ENCODE results near the gene WNT7A. TPM values are rescaled to one million over a fixed set of nuclear protein-coding genes. Genes with fewer than 3 reads are reported as not detected.

WNT7A gene
- total and polyA plus RNA-seq, 5 donors = not detected

DNA sequence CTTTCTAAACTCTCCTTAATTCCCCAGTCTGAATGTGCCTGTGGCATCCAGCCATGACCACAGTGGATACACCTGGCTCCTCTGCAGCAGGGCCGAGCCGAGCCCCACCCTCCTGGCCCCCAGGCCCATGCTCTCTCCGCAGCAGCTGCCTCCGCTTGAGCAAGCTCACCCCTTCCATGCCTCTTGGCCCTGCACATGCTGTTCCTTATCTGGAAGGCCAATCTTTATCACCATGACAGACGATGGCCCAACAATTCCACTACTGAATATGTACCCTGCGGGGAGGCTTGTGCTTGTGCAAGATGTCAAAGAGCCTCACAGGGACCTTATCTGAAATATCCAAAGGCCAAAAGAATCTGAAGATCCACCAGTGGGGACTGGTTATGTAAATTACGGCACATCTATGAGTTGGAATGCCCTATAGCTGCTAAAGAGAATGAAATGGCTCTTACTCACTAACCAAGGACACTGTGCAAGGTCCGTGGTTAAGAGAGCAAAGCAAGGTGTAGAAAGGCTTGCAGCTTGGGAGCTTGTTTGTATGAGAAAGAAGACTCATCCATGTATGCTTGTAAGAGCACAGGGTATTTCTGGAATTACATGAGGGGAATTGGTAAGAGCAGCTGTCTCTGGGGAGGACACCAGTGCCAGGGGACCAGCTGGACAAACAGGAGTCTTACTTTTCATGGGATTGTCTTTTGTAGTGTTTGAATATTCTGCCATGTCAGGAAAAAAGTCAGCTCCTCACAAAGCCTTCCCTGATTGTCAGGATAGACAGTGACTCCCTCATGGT, 55.2 kb downstream of the WNT7A start:
- intact Hi-C loops (cut with DNase I) = no loop called here
- ATAC-seq (no peak), DNase-seq (no peak)
- no peak overlapping the region for H3K27ac ChIP-seq (ENCODE audit: low read length)
- H3K4me1 ChIP-seq (ENCODE audit: control insufficient read depth, insufficient read depth, low read length) = no peaks in the 10 kb centered on the region
- 75% methylated on average over 8 of the region's 8 CpGs for WGBS
- H3K27me3 ChIP-seq (ENCODE audit: control insufficient read depth, insufficient read depth) = no peaks in the 10 kb centered on the region
- no peak overlapping the region for H3K4me3 ChIP-seq (ENCODE audit: low read length)
- H3K9me3 ChIP-seq (ENCODE audit: control insufficient read depth, low read length) = no peaks in the 10 kb centered on the region

DNA sequence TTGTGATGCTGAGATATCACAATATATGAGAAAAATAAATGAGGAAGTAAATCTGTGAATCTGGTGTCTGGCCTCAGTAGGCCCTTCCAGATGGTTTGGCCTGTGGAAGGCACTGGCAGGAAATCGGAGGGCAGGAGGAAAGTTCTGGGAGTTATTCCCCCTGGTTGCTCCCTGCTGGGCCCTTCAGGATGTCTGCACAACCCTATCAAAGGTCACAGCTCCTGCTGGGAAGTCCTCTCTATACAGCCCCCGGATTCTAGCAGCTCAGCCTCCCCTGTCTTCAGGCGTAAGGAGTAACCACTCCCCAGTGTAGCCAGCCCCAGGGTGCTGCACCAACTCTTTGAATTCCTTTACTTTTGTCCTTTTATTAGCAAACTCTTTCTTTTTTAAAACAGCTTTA, 56.2 kb downstream of the WNT7A start:
- Histone ChIP-seq H3K9me3 (ENCODE audit: control insufficient read depth, low read length) (no peaks in the 10 kb centered on the region), H3K4me1 (ENCODE audit: control insufficient read depth, insufficient read depth, low read length) (no peaks in the 10 kb centered on the region), H3K27ac (ENCODE audit: low read length) (no peak overlapping the region), H3K27me3 (ENCODE audit: control insufficient read depth, insufficient read depth) (no peaks in the 10 kb centered on the region), H3K4me3 (ENCODE audit: low read length) (no peak overlapping the region)
- DNase-seq (no peak), ATAC-seq (no peak)
- WGBS = 67% methylated on average over 3 of the region's 3 CpGs
- intact Hi-C loops (cut with DNase I) = no loop called here

DNA sequence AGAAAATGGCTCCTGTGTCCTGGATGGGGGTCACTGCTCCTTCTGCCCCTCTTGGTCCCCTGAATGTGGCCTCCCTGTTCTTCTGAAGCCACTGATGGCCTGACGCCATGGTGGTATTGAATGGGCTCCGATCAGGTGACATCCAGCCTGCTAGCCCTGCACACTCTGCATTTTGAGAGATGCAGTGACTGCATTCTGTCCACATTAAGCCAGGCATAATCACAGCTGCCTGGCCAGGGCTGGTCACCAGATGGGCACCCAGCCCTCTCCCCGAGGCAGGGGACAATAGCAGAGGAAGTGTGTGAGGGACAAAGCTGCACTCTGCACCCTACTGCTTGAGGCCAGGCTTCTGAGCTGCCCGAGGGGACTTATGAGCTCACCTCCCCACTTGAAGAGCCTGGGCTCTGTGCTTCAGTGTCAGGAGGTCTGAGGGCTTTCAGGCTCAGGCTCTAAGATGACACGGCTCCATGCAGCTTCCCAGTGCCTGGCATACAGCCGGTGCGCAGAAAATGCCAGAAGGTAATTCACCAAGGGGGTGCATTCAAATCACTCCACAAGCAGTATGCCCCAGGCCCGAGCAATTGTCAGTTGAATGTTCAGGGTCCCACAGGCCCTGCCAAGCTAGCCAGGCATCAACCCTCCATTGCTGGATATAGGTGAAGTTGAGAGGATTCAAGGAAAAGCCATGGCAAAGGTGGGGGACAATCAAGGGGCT, 56.8 kb downstream of the WNT7A start:
- no peaks in the 10 kb centered on the region for H3K9me3 ChIP-seq (ENCODE audit: control insufficient read depth, low read length)
- intact Hi-C loops (cut with DNase I) = no loop called here
- DNase-seq (no peak), ATAC-seq (no peak)
- no peaks in the 10 kb centered on the region for H3K4me1 ChIP-seq (ENCODE audit: control insufficient read depth, insufficient read depth, low read length)
- WGBS = 85% methylated on average over 8 of the region's 8 CpGs
- H3K27me3 ChIP-seq (ENCODE audit: control insufficient read depth, insufficient read depth) = no peaks in the 10 kb centered on the region
- H3K27ac ChIP-seq (ENCODE audit: low read length) = no peak overlapping the region
- no peak overlapping the region for H3K4me3 ChIP-seq (ENCODE audit: low read length)

- intact Hi-C loops (cut with DNase I) = no loop called here
- Histone ChIP-seq H3K27ac (ENCODE audit: low read length) (no peak overlapping the region), H3K4me1 (ENCODE audit: control insufficient read depth, insufficient read depth, low read length) (no peaks in the 10 kb centered on the region), H3K9me3 (ENCODE audit: control insufficient read depth, low read length) (no peaks in the 10 kb centered on the region), H3K27me3 (ENCODE audit: control insufficient read depth, insufficient read depth) (no peaks in the 10 kb centered on the region), H3K4me3 (ENCODE audit: low read length) (no peak overlapping the region)
- no peak for DNase-seq
- ATAC-seq = no peak
- 86% methylated on average over 5 of the region's 5 CpGs for WGBS
Measured at GRCh38 chr3:13822042-13822441, 57.8 kb downstream of the WNT7A start.

- no peak overlapping the region for H3K4me3 ChIP-seq (ENCODE audit: low read length)
- intact Hi-C loops (cut with DNase I) = no loop called here
- H3K9me3 ChIP-seq (ENCODE audit: control insufficient read depth, low read length) = peaks cover 2% of the 10 kb centered on the region
- H3K4me1 ChIP-seq (ENCODE audit: control insufficient read depth, insufficient read depth, low read length) = no peaks in the 10 kb centered on the region
- no peak for ATAC-seq
- no peak for DNase-seq
- H3K27me3 ChIP-seq (ENCODE audit: control insufficient read depth, insufficient read depth) = no peaks in the 10 kb centered on the region
- WGBS = 60% methylated on average over 3 of the region's 3 CpGs
- H3K27ac ChIP-seq (ENCODE audit: low read length) = no peak overlapping the region
Measured at GRCh38 chr3:13821126-13821525, 58.7 kb downstream of the WNT7A start.

DNA sequence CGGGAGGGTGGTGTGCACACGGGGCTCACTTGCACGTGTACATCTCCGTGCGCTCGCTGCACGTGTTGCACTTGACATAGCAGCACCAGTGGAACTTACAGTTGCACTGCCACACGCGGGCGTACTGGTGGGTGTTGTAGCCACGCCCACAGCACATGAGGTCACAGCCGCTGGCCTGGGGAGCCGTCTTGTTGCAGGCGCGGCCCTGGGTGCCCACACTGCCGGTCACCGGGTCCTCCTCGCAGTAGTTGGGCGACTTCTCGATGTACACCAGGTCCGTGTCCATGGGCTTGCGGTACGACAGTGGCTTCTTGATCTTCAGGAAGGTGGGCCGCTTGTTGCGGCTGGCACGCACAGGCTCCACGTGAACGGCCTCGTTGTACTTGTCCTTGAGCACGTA, 61.0 kb downstream of the WNT7A start:
- no peak overlapping the region for H3K4me3 ChIP-seq (ENCODE audit: low read length)
- DNase-seq (no peak), ATAC-seq (no peak)
- 79% methylated on average over 30 of the region's 30 CpGs for WGBS
- no peaks in the 10 kb centered on the region for H3K27me3 ChIP-seq (ENCODE audit: control insufficient read depth, insufficient read depth)
- H3K9me3 ChIP-seq (ENCODE audit: control insufficient read depth, low read length) = peaks cover 18% of the 10 kb centered on the region
- intact Hi-C loops (cut with DNase I) = no loop called here
- no peaks in the 10 kb centered on the region for H3K4me1 ChIP-seq (ENCODE audit: control insufficient read depth, insufficient read depth, low read length)
- no peak overlapping the region for H3K27ac ChIP-seq (ENCODE audit: low read length)

DNA sequence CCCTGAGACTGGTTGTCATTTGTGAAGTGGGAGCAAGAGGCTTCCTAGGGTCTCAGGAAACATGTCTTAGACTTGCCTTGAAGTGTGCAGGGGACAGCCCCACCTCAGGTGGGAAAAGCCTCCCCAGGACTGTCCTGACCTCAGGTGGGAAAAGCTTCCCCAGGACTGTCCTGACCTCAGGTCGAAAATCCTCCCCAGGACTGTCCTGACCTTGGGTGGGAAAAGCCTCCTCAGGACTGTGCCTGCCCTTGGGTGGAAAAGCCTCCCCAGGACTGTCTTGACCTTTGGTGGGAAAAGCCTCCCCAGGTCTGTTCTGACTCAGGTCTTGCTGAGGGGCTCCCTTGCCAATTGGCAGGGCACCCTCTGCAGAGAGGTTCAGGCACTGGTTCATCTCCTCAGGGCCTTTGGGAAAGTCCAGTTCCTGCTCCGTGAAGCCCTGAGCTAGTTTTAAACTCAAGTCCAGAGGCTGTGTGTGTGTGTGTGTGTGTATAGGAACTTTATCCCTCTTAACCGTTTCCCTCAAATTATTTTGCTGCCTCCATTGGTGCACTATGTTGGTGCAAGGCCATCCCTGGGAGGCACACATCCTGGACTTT, 64.7 kb downstream of the WNT7A start:
- H3K27me3 ChIP-seq (ENCODE audit: control insufficient read depth, insufficient read depth) = no peaks in the 10 kb centered on the region
- no peaks in the 10 kb centered on the region for H3K4me1 ChIP-seq (ENCODE audit: control insufficient read depth, insufficient read depth, low read length)
- no peak overlapping the region for H3K4me3 ChIP-seq (ENCODE audit: low read length)
- intact Hi-C loops (cut with DNase I) = no loop called here
- 92% methylated on average over 3 of the region's 3 CpGs for WGBS
- DNase-seq (no peak), ATAC-seq (no peak)
- H3K27ac ChIP-seq (ENCODE audit: low read length) = no peak overlapping the region
- peaks cover 22% of the 10 kb centered on the region for H3K9me3 ChIP-seq (ENCODE audit: control insufficient read depth, low read length)

DNA sequence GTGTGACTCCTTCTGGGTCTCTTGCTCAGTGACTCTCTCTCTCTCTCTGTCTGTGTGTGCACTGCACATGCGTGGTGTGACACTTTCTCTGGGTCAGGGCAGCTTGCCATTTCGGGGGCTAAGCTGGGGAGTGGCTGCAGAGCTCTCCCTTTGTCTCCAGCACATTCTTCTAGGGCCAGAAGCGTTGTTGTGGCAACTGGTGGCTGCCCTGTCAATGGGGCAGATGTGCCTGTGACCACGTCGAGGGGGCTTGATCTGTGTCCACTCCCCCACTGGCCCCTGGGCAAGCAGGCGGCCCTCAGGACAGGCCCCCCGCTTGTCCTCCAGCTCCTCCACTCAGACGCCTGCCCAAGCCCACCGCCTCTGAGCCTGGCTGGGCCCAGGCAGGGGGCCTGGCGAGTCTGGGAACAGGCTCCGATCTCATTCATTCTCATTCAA, 67.8 kb downstream of the WNT7A start:
- ATAC-seq (no peak), DNase-seq (no peak)
- Histone ChIP-seq H3K27ac (ENCODE audit: low read length) (no peak overlapping the region), H3K4me3 (ENCODE audit: low read length) (no peak overlapping the region), H3K9me3 (ENCODE audit: control insufficient read depth, low read length) (peaks cover 22% of the 10 kb centered on the region), H3K27me3 (ENCODE audit: control insufficient read depth, insufficient read depth) (no peaks in the 10 kb centered on the region), H3K4me1 (ENCODE audit: control insufficient read depth, insufficient read depth, low read length) (no peaks in the 10 kb centered on the region)
- intact Hi-C loops (cut with DNase I) = no loop called here
- WGBS = 55% methylated on average over 11 of the region's 11 CpGs

DNA sequence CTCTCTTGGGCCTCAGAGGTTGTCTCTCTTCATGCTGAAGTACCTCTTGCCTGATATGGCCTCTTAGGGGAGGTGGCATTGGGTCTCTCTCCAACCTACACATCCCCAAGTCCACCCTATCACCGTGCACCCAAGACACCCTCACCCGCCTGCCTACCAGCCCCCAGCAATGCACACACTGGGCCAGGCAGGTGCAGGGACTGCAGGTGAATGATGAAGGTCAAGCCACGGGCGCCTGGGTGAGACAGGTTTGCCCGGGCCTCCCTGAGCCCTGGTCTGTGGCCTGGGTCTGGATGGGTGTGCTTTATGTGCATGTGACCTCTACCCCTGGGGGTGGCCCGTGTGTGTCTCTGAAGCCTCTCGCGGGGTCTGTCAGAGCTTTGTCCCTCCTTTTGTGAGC, 68.3 kb downstream of the WNT7A start:
- intact Hi-C loops (cut with DNase I) = no loop called here
- DNase-seq = no peak
- H3K4me1 ChIP-seq (ENCODE audit: control insufficient read depth, insufficient read depth, low read length) = no peaks in the 10 kb centered on the region
- WGBS = 66% methylated on average over 8 of the region's 8 CpGs
- no peak overlapping the region for H3K27ac ChIP-seq (ENCODE audit: low read length)
- no peak overlapping the region for H3K4me3 ChIP-seq (ENCODE audit: low read length)
- H3K27me3 ChIP-seq (ENCODE audit: control insufficient read depth, insufficient read depth) = no peaks in the 10 kb centered on the region
- no peak for ATAC-seq
- H3K9me3 ChIP-seq (ENCODE audit: control insufficient read depth, low read length) = peaks cover 22% of the 10 kb centered on the region

DNA sequence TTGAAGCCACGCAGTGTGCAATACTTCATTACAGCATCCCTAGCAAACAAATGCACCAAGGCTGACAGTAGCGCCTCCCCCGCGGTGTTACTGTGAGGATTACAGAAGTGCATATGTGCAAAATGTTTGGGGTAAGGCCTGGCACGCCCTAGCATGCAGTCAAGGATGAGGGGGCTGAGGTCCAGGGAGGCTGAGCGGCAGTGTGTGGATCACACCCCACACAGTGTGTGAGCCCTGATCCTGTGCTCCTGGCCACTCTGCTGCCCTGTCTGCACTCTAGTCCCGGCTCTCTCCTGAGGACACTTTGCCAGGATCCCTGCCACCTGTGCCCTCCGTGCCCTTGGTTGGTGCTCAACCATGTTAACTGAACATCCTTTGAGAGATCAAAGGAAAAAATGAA, 71.3 kb downstream of the WNT7A start:
- Histone ChIP-seq H3K4me3 (ENCODE audit: low read length) (no peak overlapping the region), H3K27me3 (ENCODE audit: control insufficient read depth, insufficient read depth) (no peaks in the 10 kb centered on the region), H3K27ac (ENCODE audit: low read length) (no peak overlapping the region), H3K9me3 (ENCODE audit: control insufficient read depth, low read length) (peaks cover 3% of the 10 kb centered on the region), H3K4me1 (ENCODE audit: control insufficient read depth, insufficient read depth, low read length) (no peaks in the 10 kb centered on the region)
- no peak for DNase-seq
- intact Hi-C loops (cut with DNase I) = no loop called here
- 78% methylated on average over 8 of the region's 8 CpGs for WGBS
- ATAC-seq = no peak

All from right cardiac atrium (tissue), 5 donors.